Measurements from ENCODE around the gene XXYLT1.
"Not testable (repeated sequence)": the region's sequence is repeated elsewhere in the genome, so short reads cannot be mapped to it uniquely, and the experiment has no call there.

Gene XXYLT1

GRCh38 chr3:195058336-195059005, 212.5 kb downstream of the XXYLT1 start:
- DNase-seq, result no peak

DNA sequence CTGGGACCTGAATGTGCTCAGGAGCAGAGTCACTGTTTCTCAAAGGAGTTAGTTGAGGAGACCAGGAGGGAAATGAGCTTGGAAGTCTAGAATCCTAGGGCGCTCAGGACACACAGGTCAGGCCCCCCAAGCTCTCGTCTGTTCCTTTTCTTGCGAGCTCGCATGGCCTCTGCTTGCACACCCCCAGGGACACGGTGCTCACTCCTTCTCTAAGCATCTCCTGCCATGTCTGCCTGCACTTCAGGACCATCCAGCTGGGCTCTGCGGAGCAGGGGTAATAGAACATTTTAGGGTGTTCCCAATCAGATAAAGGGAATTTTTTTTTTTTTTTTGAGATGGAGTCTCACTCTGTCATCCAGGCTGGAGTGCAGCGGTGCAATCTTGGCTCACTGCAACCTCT, 213.2 kb downstream of the XXYLT1 start:
- no peak for DNase-seq

GRCh38 chr3:195056506-195056905, 214.5 kb downstream of the XXYLT1 start:
- DNase-seq, result no peak

GRCh38 chr3:195054311-195054710, 216.6 kb downstream of the XXYLT1 start:
- no peak for DNase-seq

DNA sequence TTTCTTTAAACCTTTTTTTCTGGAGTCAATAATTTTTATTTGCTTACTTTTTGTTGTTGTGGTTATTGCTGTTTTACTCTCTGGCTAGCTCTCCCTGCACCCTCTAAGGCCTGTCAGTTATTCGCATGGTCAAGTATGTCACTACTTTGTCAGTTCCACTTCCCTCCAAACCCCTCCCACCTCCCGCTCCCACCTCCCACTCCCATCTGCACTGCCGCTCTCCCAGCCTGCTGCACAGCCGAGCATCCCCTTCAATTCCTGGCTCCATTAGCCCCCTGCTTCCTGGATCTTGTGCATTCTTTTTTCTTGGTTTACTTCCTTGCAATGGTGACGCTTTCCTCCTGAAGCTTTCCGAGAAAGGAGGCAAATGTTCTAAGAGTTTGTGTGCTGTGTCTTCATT, 218.0 kb downstream of the XXYLT1 start:
- DNase-seq, result no peak

DNA sequence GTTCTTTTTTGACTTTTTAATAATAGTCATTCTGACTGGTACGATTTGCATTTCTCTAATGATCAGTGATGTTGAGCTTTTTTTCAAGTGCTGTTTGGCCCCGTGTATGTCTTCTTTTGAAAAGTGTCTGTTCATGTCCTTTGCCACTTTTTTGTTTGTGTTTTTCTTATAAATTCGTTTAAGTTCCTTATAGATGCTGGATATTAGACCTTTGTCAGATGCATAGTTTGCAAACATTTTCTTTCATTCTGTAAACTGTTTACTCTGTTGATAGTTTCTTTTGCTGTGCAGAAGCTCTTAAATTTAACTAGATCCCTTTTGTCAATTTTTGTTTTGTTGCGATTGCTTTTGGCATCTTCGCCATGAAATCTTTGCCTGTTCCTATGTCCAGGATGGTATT, 220.7 kb downstream of the XXYLT1 start:
- not testable (repeated sequence) for DNase-seq

DNA sequence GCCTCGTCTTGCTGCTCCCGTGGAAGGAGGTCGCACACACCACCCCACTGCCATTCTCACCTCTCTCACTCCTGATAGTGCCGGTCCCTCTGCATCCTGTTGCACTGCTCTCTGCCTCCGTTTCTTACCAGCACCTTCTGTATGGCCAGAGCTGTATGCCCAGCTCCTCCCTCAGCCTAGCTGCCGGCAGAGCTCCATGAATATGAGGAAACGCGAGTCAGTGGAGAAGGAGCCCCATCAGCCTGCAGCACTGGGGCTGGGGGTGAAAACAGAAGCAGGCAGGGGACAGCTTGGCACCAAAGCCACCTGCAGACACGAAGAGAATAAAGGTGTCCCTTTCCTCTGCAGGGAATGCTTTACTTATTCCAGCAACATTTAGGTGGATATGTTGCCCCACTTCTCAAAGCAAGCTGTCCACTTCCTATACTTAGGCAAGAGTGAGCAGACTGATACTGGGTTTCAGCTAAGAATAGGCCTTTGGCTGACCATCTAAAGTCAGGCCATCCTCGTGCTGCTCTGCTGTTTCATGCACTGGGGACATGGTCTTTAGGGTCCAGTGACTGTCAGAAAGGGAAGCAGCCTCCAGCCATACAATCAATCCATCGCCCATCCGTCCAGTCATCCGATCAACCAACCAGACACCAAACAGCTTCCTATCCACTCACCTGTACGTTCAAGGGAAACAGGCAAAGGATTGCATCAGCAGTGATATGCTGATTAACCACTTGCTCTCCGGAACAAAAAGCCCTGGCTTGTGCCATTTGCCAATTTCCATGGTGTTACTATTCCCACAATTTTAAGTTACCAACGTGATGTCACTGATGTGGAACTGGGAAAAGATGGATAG, 222.7 kb downstream of the XXYLT1 start:
- DNase-seq, result no peak

DNA sequence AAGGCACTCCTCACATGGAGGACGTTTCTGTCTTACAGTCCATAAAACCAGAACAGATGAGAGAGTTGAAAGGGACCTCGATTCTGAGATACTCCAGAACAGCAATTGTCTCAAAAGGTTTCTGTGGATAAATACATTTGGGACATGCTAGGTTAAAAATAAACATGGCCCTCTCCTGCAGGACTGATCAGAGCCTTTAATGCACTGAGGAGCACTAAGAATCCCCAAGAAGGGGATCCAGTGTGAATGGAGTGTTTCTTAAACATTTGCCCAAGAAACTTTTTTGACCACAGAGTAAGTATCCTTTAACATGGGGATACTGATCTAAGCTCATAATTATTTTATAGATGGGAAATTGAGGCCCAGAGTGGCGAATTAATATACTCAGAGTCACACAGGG, 223.4 kb downstream of the XXYLT1 start:
- DNase-seq, result no peak

- DNase-seq, result no peak
Observed at GRCh38 chr3:195046441-195046840, 224.5 kb downstream of the XXYLT1 start.

DNA sequence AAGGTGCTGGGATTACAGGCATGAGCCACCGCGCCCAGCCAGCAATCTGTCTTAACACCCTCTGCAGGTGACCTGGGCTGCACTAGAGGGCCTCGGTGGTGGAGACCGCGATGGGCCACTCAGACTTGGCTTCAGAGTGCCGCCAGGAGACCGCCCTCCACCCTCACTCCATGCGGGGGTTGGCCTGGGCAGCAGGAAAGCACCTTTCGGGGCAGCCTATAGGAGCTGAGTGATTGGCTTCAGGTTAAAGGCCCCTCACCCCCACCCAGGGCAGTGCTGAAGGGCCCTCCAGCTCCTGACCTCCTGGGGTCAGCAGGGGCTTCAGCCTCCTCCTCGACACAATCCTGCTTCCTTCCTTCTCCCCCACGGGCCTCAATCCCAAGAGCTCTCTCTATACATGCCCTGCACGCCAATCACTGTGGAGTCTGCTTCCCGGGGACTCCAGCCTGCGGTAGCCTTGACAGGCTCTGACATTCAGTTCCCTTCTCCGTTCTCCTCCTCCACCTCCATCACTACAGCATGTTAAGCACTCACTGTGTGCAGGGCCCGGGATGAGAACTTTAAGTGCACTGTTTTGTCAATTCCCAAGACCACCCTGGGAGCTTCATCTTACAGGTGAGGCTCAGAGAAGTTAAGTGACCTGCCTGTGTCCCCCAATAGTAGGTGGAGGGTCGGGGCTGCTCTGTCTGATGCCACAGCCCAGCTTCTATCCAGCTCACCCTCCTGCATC, 225.3 kb downstream of the XXYLT1 start:
- no peak for DNase-seq

- no peak for DNase-seq
Observed at GRCh38 chr3:195044411-195044810, 226.5 kb downstream of the XXYLT1 start.

DNA sequence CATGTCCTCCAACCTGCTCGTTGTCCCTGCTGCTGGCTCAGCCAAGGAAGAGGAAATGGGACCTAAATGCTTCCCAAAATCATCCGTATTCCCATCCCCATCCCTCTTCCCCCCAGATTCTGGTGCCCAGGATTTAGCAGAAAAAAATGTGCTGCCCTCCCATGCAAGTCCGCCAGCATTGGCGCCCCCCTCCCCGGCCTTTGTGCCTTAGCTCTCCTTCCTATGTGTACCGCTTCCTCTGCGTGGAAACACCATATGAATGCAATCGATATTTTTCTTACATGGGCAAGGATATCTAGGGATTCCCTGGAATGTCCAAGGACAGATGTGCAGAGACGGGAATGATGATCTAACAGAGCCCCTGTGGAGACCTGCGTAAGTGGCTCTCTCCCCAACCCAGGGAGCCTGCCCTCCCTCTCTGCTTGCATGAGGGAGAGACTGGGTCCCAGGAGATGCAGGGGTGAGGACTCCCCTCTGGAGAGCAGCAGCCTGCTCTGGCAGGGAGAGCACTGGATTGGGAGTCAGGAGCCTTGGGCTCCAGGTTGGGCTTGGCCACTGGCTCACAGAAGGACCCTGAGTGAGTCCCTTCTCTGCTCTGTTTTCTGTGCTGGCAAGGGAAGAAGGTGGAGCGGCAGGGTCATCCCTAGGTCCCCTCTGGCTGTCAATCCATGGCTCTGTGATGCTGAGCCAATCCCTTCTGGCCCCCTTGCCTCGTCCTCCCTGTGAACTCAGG, 227.2 kb downstream of the XXYLT1 start:
- no peak for DNase-seq

GRCh38 chr3:195042743-195043606, 228.0 kb downstream of the XXYLT1 start:
- DNase-seq, result no peak

- no peak for DNase-seq
Observed at GRCh38 chr3:195041871-195042742, 228.9 kb downstream of the XXYLT1 start.

GRCh38 chr3:195040773-195041520, 230.0 kb downstream of the XXYLT1 start:
- DNase-seq, result no peak

- DNase-seq, result no peak
Observed at GRCh38 chr3:195040094-195040493, 230.9 kb downstream of the XXYLT1 start.

DNA sequence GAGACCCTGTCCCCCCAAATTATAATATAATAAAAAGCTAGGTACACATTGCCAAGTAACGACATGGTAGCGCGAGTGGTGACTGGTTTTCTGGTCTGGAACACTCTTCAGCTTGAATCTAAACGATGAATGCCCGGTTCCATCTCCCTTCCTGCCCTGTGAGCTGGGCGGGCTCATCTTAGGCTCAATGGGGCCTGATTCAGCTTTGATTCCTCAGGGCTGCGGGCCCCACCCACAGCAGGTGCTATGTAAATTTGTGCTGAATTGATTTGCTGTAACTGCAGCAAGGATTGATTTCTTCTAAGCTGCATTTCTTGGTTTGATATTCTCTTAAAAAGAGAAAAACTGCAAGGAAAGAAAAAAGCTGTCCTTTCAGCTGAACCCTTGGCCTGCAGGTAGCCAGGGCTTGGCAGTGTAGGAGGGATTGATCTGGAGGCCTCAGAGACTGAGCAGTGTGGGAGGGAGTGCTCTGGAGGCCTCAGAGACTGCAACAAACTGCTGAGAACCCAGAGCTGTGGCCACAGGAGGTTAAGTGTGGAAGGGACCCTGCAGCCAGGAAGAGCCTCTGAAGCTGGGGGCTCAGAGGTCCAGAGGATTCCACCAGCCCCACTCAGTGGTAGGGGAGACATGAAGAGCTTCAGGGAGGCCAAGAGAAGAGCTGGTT, 231.6 kb downstream of the XXYLT1 start:
- no peak for DNase-seq

DNA sequence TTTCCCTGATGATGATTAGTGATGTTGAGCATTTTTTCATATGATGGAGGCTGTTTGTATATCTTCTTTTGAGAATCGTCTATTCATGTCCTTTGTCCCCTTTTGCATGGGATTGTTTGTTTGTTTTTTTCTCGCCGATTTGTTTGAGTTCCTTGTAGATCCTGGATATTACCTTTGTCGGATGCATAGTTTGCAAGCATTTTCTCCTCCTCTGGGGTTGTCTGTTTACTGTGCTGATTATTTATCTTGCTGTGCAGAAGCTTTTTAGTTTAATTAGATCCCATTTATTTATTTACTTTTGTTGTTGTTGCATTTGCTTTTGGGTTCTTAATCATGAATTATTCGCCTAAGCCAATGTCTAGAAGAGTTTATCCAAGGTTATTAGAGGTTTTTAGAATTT, 232.8 kb downstream of the XXYLT1 start:
- DNase-seq, result no peak

GRCh38 chr3:195037586-195037985, 233.4 kb downstream of the XXYLT1 start:
- DNase-seq, result not testable (repeated sequence)

DNA sequence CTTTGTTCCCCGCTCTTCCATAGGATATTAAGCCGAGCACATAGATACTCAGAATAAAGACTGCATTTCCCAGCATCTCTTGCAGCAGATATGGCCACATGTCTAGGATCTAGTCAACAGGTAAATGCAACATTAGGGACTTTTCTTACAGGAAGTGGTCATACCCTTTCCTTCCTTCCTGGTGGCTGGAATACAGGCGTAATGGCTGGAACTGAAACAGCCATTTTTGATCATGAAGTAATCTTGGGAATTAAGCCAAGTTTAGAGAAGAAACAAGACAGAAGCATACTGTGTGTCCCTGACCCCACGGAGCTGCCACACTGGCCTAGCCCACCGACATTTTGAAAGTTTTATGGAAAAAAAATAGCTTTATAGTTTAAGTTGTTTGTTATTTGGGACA, 234.0 kb downstream of the XXYLT1 start:
- no peak for DNase-seq

All from DMS79 treated with DMSO at 0.1 percent for 48 hours (cell line).